ENCODE results near the gene ASXL1. TPM values are rescaled to one million over a fixed set of nuclear protein-coding genes. Genes with fewer than 3 reads are reported as not detected.

The ASXL1 gene
- total and polyA plus RNA-seq, 2 experiments from 2014 or later = 50.3 to 82.4 TPM

DNA sequence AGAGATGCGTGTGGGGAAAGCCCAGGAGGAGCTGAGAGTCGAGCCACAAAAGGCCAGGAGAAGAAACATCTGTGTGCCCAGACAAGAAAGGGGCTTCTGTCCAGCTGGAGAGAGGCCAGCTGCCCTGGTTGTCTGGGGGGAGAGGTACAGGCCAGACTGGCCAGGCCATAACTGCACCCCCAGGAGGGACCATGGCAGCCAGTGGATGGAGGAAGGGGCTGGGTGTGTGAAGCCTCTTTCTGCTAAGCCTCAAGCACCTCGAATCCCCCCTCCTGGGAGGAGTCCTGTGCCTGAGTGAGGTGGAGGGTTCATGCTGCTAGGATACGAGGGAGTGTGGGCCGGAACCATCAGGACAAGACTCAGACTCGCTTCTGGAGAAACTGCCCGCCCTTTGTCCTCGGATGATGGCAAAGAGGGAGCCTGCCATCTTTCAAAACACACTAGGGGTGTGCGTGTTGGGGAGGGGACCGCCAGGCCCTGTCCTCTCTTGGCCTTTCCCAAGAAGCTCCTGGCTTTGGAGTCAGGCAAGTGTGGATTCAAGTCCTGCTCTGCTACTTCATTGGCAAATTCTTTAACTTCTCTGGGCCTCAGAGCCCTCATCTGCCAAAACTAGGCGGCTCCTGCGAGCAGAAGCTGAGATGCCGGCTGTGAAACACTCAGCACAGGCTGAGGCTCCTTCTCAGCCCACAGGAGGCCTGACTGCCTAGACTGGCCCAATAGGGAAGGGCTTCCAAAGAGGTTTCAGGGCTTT lies 90.3 kb downstream of the ASXL1 start:
- Histone ChIP-seq H3K36me3 (peaks cover 30% of the 10 kb centered on the region), H3K27ac (no peak overlapping the region), H3K27me3 (no peaks in the 10 kb centered on the region), H3K4me3 (no peak overlapping the region), H3K9me3 (ENCODE audit: low read depth) (no peaks in the 10 kb centered on the region), H3K4me1 (ENCODE audit: low read depth) (peaks cover 9% of the 10 kb centered on the region)
- peak in 1 of 2 donors; percentile 34 for DNase-seq (ENCODE audit: low read depth in 1 of 2, low spot score in 1 of 2)
- TF ChIP-seq, protein P1, sequence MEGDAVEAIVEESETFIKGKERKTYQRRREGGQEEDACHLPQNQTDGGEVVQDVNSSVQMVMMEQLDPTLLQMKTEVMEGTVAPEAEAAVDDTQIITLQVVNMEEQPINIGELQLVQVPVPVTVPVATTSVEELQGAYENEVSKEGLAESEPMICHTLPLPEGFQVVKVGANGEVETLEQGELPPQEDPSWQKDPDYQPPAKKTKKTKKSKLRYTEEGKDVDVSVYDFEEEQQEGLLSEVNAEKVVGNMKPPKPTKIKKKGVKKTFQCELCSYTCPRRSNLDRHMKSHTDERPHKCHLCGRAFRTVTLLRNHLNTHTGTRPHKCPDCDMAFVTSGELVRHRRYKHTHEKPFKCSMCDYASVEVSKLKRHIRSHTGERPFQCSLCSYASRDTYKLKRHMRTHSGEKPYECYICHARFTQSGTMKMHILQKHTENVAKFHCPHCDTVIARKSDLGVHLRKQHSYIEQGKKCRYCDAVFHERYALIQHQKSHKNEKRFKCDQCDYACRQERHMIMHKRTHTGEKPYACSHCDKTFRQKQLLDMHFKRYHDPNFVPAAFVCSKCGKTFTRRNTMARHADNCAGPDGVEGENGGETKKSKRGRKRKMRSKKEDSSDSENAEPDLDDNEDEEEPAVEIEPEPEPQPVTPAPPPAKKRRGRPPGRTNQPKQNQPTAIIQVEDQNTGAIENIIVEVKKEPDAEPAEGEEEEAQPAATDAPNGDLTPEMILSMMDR (IDR thresholded peaks at IDR 0.05; ENCODE audit: low read depth, low read length) = no peak

DNA sequence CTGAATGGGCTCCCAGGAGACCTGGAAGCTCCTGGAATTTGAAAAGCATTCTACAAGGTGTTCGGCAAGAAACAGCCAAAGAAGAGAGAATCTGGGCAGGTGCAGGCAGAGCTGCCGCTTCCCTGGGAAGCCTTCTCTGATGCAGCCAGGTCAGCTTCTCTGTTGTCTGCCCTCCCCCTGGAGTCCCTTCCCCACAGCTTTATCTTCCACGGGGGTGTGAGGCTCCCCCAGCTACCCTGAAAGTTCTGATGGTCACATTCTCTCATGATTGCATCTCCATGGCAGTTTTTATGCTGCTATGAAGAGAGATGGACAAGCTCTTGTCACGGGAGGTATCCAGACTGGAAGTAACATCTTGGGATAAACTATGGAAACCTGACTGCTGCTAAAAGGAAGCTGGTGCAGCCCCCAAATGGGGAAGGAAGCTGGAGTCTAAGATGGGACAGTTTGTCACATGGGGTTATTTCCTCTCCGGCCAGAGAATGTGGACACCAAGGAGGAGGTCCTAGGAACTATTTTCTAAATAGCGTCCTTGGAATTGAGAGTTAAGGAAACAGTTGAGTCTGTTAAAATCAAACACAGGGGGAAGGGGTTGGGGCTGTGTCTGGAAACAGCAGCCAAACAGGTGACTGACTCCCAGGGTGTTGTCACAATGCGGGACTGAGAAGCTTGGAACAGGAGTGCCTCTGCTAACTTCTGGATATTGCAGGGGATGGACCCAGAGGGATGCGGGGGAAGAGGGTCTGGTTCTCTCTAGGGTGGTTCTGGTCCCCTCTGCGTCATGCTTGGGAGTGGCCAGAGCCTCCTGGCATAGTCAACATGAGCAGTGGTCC lies 91.1 kb downstream of the ASXL1 start:
- no peak overlapping the region for H3K27ac ChIP-seq
- DNase-seq (ENCODE audit: low read depth in 1 of 2, low spot score in 1 of 2) = no peak
- peaks cover 30% of the 10 kb centered on the region for H3K36me3 ChIP-seq
- H3K27me3 ChIP-seq = no peaks in the 10 kb centered on the region
- TF ChIP-seq, protein P1 (IDR thresholded peaks at IDR 0.05; ENCODE audit: low read depth, low read length) = no peak
- no peak overlapping the region for H3K4me3 ChIP-seq
- peaks cover 9% of the 10 kb centered on the region for H3K4me1 ChIP-seq (ENCODE audit: low read depth)
- H3K9me3 ChIP-seq (ENCODE audit: low read depth) = no peaks in the 10 kb centered on the region

DNA sequence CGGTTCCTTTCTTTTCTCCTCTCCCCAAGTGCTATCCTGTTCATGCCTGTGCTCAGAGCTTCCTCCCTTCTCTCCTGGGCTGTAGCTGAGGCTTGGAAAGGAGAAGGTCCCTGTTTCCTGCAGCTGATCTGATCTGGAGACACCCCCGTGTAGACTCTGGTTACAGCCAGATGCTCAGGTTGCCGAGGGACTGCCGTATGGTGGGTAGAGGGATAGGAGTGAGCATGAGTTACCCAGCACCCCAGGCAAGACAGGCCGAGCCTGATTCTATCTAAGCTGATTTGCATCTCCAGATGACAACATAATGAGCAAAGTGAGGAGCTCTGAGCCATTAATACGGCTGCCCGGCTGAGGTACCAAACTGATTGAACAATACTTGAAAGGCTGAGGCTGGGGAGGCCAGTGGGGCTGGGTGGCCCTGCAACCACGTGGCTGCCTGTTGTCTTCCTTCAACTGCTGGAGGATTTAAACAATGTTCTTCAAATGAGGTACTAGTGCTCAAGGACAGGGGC lies 91.8 kb downstream of the ASXL1 start:
- H3K27ac ChIP-seq = peak overlapping the region; percentile 65
- H3K9me3 ChIP-seq (ENCODE audit: low read depth) = no peaks in the 10 kb centered on the region
- no peak for DNase-seq (ENCODE audit: low read depth in 1 of 2, low spot score in 1 of 2)
- no peaks in the 10 kb centered on the region for H3K27me3 ChIP-seq
- peaks cover 9% of the 10 kb centered on the region for H3K4me1 ChIP-seq (ENCODE audit: low read depth)
- H3K4me3 ChIP-seq = no peak overlapping the region
- TF ChIP-seq, protein P1 (IDR thresholded peaks at IDR 0.05; ENCODE audit: low read depth, low read length) = no peak
- H3K36me3 ChIP-seq = peaks cover 30% of the 10 kb centered on the region

- DNase-seq (ENCODE audit: low read depth in 1 of 2, low spot score in 1 of 2) = no peak
- no peaks in the 10 kb centered on the region for H3K9me3 ChIP-seq (ENCODE audit: low read depth)
- TF ChIP-seq, protein P1 (IDR thresholded peaks at IDR 0.05; ENCODE audit: low read depth, low read length) = no peak
- peaks cover 30% of the 10 kb centered on the region for H3K36me3 ChIP-seq
- H3K4me3 ChIP-seq = no peak overlapping the region
- no peaks in the 10 kb centered on the region for H3K27me3 ChIP-seq
- H3K4me1 ChIP-seq (ENCODE audit: low read depth) = peaks cover 7% of the 10 kb centered on the region
- peak overlapping the region; percentile 65 for H3K27ac ChIP-seq
These were observed 92.4 kb downstream of the ASXL1 start for GRCh38 chr20:32450484-32451061.

DNA sequence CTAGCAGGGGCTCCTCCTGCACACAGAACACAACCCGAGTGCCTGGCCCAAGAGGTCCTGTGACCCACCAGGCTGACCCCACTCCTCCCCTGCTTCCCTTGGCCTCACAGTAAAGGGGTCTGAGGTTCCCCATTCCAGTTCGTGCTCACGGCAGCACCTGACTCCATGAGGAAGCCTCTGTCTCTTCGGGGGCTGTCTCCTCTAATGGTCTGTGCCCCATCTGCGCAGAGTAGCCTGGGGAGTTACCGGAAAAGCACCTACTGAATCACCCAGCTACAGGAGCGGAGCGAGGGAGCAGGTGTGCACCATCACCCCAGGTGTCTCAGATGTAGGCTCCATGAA lies 93.2 kb downstream of the ASXL1 start:
- H3K4me3 ChIP-seq = no peak overlapping the region
- H3K27ac ChIP-seq = peak overlapping the region; percentile 40
- peaks cover 30% of the 10 kb centered on the region for H3K36me3 ChIP-seq
- DNase-seq (ENCODE audit: low read depth in 1 of 2, low spot score in 1 of 2) = no peak
- H3K9me3 ChIP-seq (ENCODE audit: low read depth) = no peaks in the 10 kb centered on the region
- H3K4me1 ChIP-seq (ENCODE audit: low read depth) = peaks cover 5% of the 10 kb centered on the region
- TF ChIP-seq, protein P1 (IDR thresholded peaks at IDR 0.05; ENCODE audit: low read depth, low read length) = no peak
- H3K27me3 ChIP-seq = no peaks in the 10 kb centered on the region
